ENCODE data around the gene IGSF3. TPM values are rescaled to one million over a fixed set of nuclear protein-coding genes. Genes with fewer than 3 reads are reported as not detected.

The IGSF3 gene
- total RNA-seq, 1 donor from 2014 or later, result 29.4 TPM

DNA sequence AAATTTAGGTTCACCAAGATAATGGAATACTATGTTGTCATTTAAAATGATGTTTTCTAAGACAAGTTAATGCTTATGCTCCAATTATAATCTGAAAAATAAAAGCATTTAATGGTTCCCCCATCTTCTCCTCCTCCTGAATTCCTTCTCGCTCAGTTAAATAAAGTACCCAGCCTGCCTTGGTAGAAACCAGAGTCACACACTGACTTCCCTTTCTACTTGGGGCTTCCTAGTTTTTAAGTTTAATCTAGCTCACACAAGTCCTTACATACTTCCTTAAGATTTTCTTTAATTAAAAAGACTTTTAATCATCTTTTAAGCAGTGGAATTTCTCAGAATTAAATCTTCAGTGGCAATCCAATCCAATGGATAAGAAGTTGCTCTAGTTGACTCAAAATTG lies 129.6 kb downstream of the IGSF3 start:
- Mint-ChIP-seq H3K9me3 (ENCODE audit: unreplicated experiment) (no peaks in the 10 kb centered on the region), H3K4me1 (ENCODE audit: unreplicated experiment) (peaks cover 5% of the 10 kb centered on the region), H3K36me3 (ENCODE audit: low read depth, unreplicated experiment) (peaks cover 35% of the 10 kb centered on the region), H3K27ac (ENCODE audit: unreplicated experiment) (no peak overlapping the region), H3K27me3 (ENCODE audit: unreplicated experiment) (no peaks in the 10 kb centered on the region), H3K4me3 (ENCODE audit: unreplicated experiment) (no peak overlapping the region)
- DNase-seq (ENCODE audit: low spot score), result no peak
- TF ChIP-seq, protein P1, sequence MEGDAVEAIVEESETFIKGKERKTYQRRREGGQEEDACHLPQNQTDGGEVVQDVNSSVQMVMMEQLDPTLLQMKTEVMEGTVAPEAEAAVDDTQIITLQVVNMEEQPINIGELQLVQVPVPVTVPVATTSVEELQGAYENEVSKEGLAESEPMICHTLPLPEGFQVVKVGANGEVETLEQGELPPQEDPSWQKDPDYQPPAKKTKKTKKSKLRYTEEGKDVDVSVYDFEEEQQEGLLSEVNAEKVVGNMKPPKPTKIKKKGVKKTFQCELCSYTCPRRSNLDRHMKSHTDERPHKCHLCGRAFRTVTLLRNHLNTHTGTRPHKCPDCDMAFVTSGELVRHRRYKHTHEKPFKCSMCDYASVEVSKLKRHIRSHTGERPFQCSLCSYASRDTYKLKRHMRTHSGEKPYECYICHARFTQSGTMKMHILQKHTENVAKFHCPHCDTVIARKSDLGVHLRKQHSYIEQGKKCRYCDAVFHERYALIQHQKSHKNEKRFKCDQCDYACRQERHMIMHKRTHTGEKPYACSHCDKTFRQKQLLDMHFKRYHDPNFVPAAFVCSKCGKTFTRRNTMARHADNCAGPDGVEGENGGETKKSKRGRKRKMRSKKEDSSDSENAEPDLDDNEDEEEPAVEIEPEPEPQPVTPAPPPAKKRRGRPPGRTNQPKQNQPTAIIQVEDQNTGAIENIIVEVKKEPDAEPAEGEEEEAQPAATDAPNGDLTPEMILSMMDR (IDR thresholded peaks at IDR 0.05; ENCODE audit: unreplicated experiment), result no peak

DNA sequence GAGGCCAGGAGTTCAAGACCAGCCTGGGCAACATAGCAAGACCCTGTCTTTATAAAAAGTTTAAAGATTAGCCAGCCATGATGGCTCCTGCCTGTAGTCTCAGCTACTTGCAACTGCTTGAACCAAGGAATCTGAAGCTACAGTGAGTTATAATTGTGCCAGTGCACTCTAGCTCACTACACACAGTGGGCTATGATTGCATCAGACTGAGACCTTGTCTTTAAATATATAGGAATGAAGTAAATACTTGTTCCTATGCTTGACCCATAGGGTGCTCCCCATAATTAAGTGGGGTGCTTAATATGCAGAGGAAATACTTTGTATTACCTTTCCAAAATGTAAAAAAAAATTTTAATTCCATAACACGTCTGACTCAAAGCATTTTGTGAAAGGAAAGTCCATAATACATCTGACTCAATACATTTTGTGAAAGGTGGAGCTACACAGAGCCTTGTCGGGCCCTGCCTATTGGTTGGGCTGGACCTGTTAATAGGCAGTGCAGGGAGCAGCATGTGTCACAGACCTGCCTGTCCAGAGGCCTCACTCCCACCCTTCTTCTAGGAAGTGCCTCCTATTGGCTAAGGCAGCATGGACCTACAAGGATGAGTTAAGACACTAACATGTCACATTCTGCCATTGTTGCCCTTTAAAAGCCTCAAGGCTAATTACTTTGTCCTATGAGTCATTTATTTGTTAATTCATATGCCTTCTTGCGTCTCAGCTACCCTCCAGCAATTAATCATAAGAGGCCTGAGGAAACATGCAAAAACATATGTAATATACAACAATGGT lies 130.3 kb downstream of the IGSF3 start:
- DNase-seq (ENCODE audit: low spot score), result no peak
- H3K9me3 Mint-ChIP-seq (ENCODE audit: unreplicated experiment), result no peaks in the 10 kb centered on the region
- no peak overlapping the region for H3K27ac Mint-ChIP-seq (ENCODE audit: unreplicated experiment)
- peaks cover 5% of the 10 kb centered on the region for H3K4me1 Mint-ChIP-seq (ENCODE audit: unreplicated experiment)
- no peaks in the 10 kb centered on the region for H3K27me3 Mint-ChIP-seq (ENCODE audit: unreplicated experiment)
- H3K4me3 Mint-ChIP-seq (ENCODE audit: unreplicated experiment), result no peak overlapping the region
- peaks cover 29% of the 10 kb centered on the region for H3K36me3 Mint-ChIP-seq (ENCODE audit: low read depth, unreplicated experiment)
- TF ChIP-seq, protein P1 (IDR thresholded peaks at IDR 0.05; ENCODE audit: unreplicated experiment), result no peak

DNA sequence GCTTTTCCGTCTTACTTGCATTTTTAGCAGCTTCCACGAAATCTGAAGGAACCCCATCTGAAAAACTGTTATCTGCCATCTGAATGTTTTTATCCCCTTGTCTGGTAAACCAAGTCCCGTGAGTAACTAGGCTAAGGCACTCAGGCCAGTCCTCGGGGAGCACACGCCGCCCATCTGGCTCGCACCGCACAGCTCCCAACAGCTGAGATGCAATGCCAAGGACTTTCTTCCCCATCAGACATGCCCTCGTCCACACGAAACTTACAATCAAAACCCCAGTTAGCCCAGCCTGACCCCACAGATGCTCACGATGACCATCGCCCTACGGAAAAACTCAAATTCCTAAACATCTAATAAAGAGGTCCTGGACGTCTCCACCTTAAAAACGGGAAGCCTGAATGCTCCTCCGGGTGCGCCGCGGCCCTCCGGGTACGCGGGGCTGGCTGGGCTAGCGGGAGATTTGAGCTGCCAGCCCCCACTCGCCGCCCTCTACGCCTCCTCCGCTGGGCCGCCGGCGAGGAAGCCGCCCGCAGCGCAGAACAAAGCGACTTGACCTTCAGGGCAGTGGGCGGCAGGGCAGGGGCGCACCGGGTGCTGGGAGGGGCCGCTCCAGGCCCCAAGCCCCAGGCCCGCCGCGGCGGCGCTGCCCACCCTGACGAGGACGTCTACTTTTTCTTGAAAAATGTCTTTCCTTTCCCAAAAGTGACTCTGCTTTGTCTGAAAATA lies 133.4 kb downstream of the IGSF3 start:
- no peak for DNase-seq (ENCODE audit: low spot score)

DNA sequence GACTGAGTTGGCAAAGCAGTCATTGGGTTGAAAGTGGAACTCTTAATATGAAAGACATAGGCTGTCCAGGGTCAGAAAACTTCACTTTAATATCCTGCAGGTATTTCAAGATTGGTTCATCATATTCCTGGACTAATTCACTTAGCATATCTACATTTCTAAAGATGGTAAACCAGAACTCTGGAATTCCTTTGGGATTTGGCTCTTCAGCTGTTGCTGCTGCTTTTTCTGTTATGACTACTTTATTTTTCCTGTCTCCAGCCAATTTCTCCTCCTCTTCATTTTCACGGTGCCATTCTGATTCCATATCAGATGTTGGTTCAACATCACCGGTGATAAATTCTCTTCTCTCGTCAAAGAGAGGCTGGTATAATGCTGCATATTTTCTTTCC lies 134.1 kb downstream of the IGSF3 start:
- H3K27ac Mint-ChIP-seq (ENCODE audit: unreplicated experiment), result no peak overlapping the region
- TF ChIP-seq, protein P1 (IDR thresholded peaks at IDR 0.05; ENCODE audit: unreplicated experiment), result no peak
- H3K27me3 Mint-ChIP-seq (ENCODE audit: unreplicated experiment), result no peaks in the 10 kb centered on the region
- H3K36me3 Mint-ChIP-seq (ENCODE audit: low read depth, unreplicated experiment), result peaks cover 16% of the 10 kb centered on the region
- DNase-seq (ENCODE audit: low spot score), result no peak
- no peaks in the 10 kb centered on the region for H3K9me3 Mint-ChIP-seq (ENCODE audit: unreplicated experiment)
- no peak overlapping the region for H3K4me3 Mint-ChIP-seq (ENCODE audit: unreplicated experiment)
- no peaks in the 10 kb centered on the region for H3K4me1 Mint-ChIP-seq (ENCODE audit: unreplicated experiment)

More for the DNA sequence above, 133.4 kb downstream of the IGSF3 start:
- no peaks in the 10 kb centered on the region for H3K27me3 Mint-ChIP-seq (ENCODE audit: unreplicated experiment)
- peaks cover 22% of the 10 kb centered on the region for H3K36me3 Mint-ChIP-seq (ENCODE audit: low read depth, unreplicated experiment)
- H3K4me1 Mint-ChIP-seq (ENCODE audit: unreplicated experiment), result no peaks in the 10 kb centered on the region
- H3K9me3 Mint-ChIP-seq (ENCODE audit: unreplicated experiment), result no peaks in the 10 kb centered on the region
- H3K4me3 Mint-ChIP-seq (ENCODE audit: unreplicated experiment), result peak overlapping the region; percentile 54
- TF ChIP-seq, protein P1 (IDR thresholded peaks at IDR 0.05; ENCODE audit: unreplicated experiment), result no peak
- H3K27ac Mint-ChIP-seq (ENCODE audit: unreplicated experiment), result no peak overlapping the region

All from endothelial cell (in vitro differentiated cells).